HCT116 (cell line): ENCODE measurements around the gene MYADML2. TPM values are rescaled to one million over a fixed set of nuclear protein-coding genes. Genes with fewer than 3 reads are reported as not detected.

Experiments
- ATAC-seq: fragments of 200-7000 bp; cut with Tn5 transposase; 2 replicates; pipeline ENCODE4 v1.9.1; 2020; ENCODE audit warnings: mild to moderate bottlenecking, moderate library complexity
- BruUV-seq: library from RNA; stranded (reverse); fragments of 400-500 nt; replicated peaks from 2 replicates; lab custom pipeline; 2021; lab: Mats Ljungman, UMichigan
- CTCF ChIA-PET: fragments of 300-600 bp; sonication (Branson Sonifier 250); formaldehyde crosslinking; loops from one replicate; lab custom pipeline; 2021; ENCODE audit warnings: antibody characterized with exemption; lab: Charles Lee
- POLR2A ChIA-PET: fragments of 300-600, 350-600 bp; sonication (Branson Sonifier 250); formaldehyde crosslinking; loops from one replicate; lab custom pipeline; 2021; ENCODE audit warnings: antibody characterized with exemption; lab: Charles Lee
- RAD21 ChIA-PET, 2 experiments: fragments of 300-600 bp; sonication (Branson Sonifier 250); formaldehyde crosslinking; loops; one replicate each; lab custom pipeline; 2023; ENCODE audit warnings: low total read pairs in 2 of 2; ENCODE audit not compliant: uncharacterized antibody in 2 of 2, unreplicated experiment in 2 of 2, low non-redundant PET in 1 of 2; lab: Charles Lee
- DNase-seq: peaks from one replicate; pipeline ENCODE4 v3.0.0-alpha.2; 2010; ENCODE audit warnings: low read depth, low spot score
- H2AFZ ChIP-seq: fragments of 200-600 bp; shearing (Covaris generic), sonication (generic); 2 replicates; pipeline ENCODE4 v1.6.1; 2017; ENCODE audit warnings: low read depth, mixed run types, mixed read lengths, antibody characterized with exemption, low read length; ENCODE audit not compliant: poor library complexity, severe bottlenecking
- H3K27ac ChIP-seq: 2 replicates; pipeline ENCODE4 v1.5.1; 2012; ENCODE audit warnings: low read depth, low read length
- H3K27me3 ChIP-seq: fragments of 200-600 bp; sonication (generic); 2 replicates; pipeline ENCODE4 v1.6.1; 2016; ENCODE audit warnings: mixed run types, low read length, mixed read lengths; ENCODE audit not compliant: insufficient read depth
- H3K36me3 ChIP-seq, 2 experiments: fragments of 200-500 bp in 1 of 2; fragments of 200-600 bp in 1 of 2; sonication (Bioruptor generic) in 1 of 2; sonication (generic) in 1 of 2; 2 replicates each; pipeline versions ENCODE4 v1.5.1 to v1.6.1; 2014 to 2016; ENCODE audit warnings: low read length in 2 of 2, inconsistent platforms in 1 of 2, mixed read lengths in 1 of 2, mixed run types in 1 of 2; ENCODE audit not compliant: insufficient read depth in 2 of 2, control insufficient read depth in 1 of 2
- H3K4me1 ChIP-seq, 2 experiments: fragments of 200-600 bp in 1 of 2; sonication (generic) in 1 of 2; 2 replicates each; pipeline versions ENCODE4 v1.5.1 to v1.6.1; 2012 to 2017; ENCODE audit warnings: low read length in 2 of 2, inconsistent platforms in 1 of 2, mild to moderate bottlenecking in 1 of 2, mixed read lengths in 1 of 2, mixed run types in 1 of 2, moderate library complexity in 1 of 2; ENCODE audit not compliant: insufficient read depth in 2 of 2, control insufficient read depth in 1 of 2
- H3K4me2 ChIP-seq: fragments of 200-600 bp; sonication (generic); 2 replicates; pipeline ENCODE4 v1.6.1; 2017; ENCODE audit warnings: mixed run types, low read length, mixed read lengths
- H3K4me3 ChIP-seq, 2 experiments: fragments of 200-600 bp in 1 of 2; sonication (generic) in 1 of 2; replicated peaks in 1 of 2; 2 replicates each; pipeline ENCODE4 v1.5.1; 2011 to 2016; ENCODE audit warnings: low read length in 2 of 2, control low read depth in 1 of 2, low read depth in 1 of 2, mild to moderate bottlenecking in 1 of 2, mixed read lengths in 1 of 2, mixed run types in 1 of 2
- H3K79me2 ChIP-seq: fragments of 200-600 bp; sonication (generic); 2 replicates; pipeline ENCODE4 v1.6.1; 2017; ENCODE audit warnings: mild to moderate bottlenecking, mixed run types, low read length, moderate library complexity, mixed read lengths; ENCODE audit not compliant: insufficient read depth
- H3K9ac ChIP-seq: fragments of 200-600 bp; sonication (generic); 2 replicates; pipeline ENCODE4 v1.6.1; 2016; ENCODE audit warnings: low read length, mixed read lengths
- H3K9me2 ChIP-seq: fragments of 200-600 bp; sonication (generic), shearing (Covaris generic); 2 replicates; pipeline ENCODE4 v1.6.1; 2017; ENCODE audit warnings: mixed run types, mild to moderate bottlenecking, moderate library complexity; ENCODE audit not compliant: insufficient read depth
- H3K9me3 ChIP-seq, 2 experiments: fragments of 200-500 bp in 1 of 2; fragments of 200-600 bp in 1 of 2; sonication (Bioruptor generic) in 1 of 2; sonication (generic) in 1 of 2; 2 replicates each; pipeline ENCODE4 v1.6.1; 2014 to 2017; ENCODE audit warnings: low read length in 2 of 2, mixed read lengths in 2 of 2, inconsistent platforms in 1 of 2, low read depth in 1 of 2, mild to moderate bottlenecking in 1 of 2, mixed run types in 1 of 2, moderate library complexity in 1 of 2; ENCODE audit not compliant: control insufficient read depth in 1 of 2, insufficient read depth in 1 of 2
- H4K20me1 ChIP-seq: fragments of 200-600 bp; sonication (generic), shearing (Covaris generic); 2 replicates; pipeline ENCODE4 v1.6.1; 2017; ENCODE audit warnings: mixed run types, mild to moderate bottlenecking, moderate library complexity; ENCODE audit not compliant: insufficient read depth
- ATF3 ChIP-seq: IDR thresholded peaks from 2 replicates; pipeline ENCODE4 v1.6.1; 2012
- CBX3 ChIP-seq: IDR thresholded peaks from 2 replicates; pipeline ENCODE4 v1.6.1; 2012; ENCODE audit warnings: low read depth
- CTCF ChIP-seq, 3 experiments: fragments of 200-600 bp in 1 of 3; sonication (generic) in 1 of 3; IDR thresholded peaks in 2 of 3; conservative IDR thresholded peaks in 1 of 3; 2 replicates each; pipeline ENCODE4 v1.5.1; 2012 to 2017; ENCODE audit warnings: low read depth in 2 of 3, low read length in 2 of 3, antibody characterized with exemption in 1 of 3, borderline replicate concordance in 1 of 3, control low read depth in 1 of 3, mild to moderate bottlenecking in 1 of 3, mixed read lengths in 1 of 3, mixed run types in 1 of 3, moderate library complexity in 1 of 3; ENCODE audit not compliant: insufficient read depth in 1 of 3
- ELF1 ChIP-seq: IDR thresholded peaks from 2 replicates; pipeline ENCODE4 v1.6.1; 2012; ENCODE audit warnings: low read depth, borderline replicate concordance
- EZH2phosphoT487 ChIP-seq: fragments of 200-600 bp; IDR thresholded peaks from 2 replicates; pipeline ENCODE4 v1.6.1; 2018; ENCODE audit warnings: antibody characterized with exemption, borderline replicate concordance
- FOSL1 ChIP-seq: IDR thresholded peaks from 2 replicates; pipeline ENCODE4 v1.6.1; 2012; ENCODE audit warnings: low read depth
- MAX ChIP-seq: IDR thresholded peaks from 2 replicates; pipeline ENCODE4 v1.6.1; 2012
- POLR2A ChIP-seq: IDR thresholded peaks from 2 replicates; pipeline ENCODE4 v1.7.0; 2011; ENCODE audit warnings: borderline replicate concordance; ENCODE audit not compliant: insufficient read depth, insufficient read length; ENCODE audit errors: extremely low read depth
- RAD21 ChIP-seq: IDR thresholded peaks from 2 replicates; pipeline ENCODE4 v1.6.1; 2012; ENCODE audit warnings: low read depth, mild to moderate bottlenecking
- REST ChIP-seq: IDR thresholded peaks from 2 replicates; pipeline ENCODE4 v1.6.1; 2012; ENCODE audit warnings: low read depth
- SIN3A ChIP-seq: IDR thresholded peaks from 2 replicates; pipeline ENCODE4 v1.6.1; 2012; ENCODE audit warnings: low read depth
- YY1 ChIP-seq: IDR thresholded peaks from 2 replicates; pipeline ENCODE4 v1.6.1; 2011; ENCODE audit warnings: low read length, low read depth, moderate library complexity, mild to moderate bottlenecking; ENCODE audit not compliant: insufficient replicate concordance; ENCODE audit errors: extremely low read depth
- ZBTB33 ChIP-seq: IDR thresholded peaks from 2 replicates; pipeline ENCODE4 v1.6.1; 2011; ENCODE audit warnings: mild to moderate bottlenecking, low read length, moderate library complexity; ENCODE audit not compliant: insufficient replicate concordance; ENCODE audit errors: extremely low read depth
- ZFX ChIP-seq: fragments of 450-650 bp; IDR thresholded peaks from 2 replicates; pipeline ENCODE4 v1.6.1; 2017
- intact Hi-C: fragments of 100-400 bp; cut with micrococcal nuclease; formaldehyde crosslinking; loops from 2 replicates; pipeline ENCODE4 v1.10.0; 2022
- total RNA-seq: library from RNA; stranded (reverse); gene quantifications from one replicate; pipeline ENCODE4 v1.2.1, GENCODE V29; 2021; ENCODE audit not compliant: unreplicated experiment

The MYADML2 gene
- total RNA-seq, 1 experiment from 2014 or later = not detected

- DNase-seq (no peak), ATAC-seq (no peak)
- TF ChIP-seq ZBTB33 (no peak), FOSL1 (no peak), SIN3A (no peak), CBX3 (no peak), ZFX (no peak), CTCF (IDR thresholded peaks at IDR 0.05 in 2 of 3, conservative IDR thresholded peaks at IDR 0.05 in 1 of 3; ENCODE audit: borderline replicate concordance in 1 of 3, insufficient read depth in 1 of 3, low read depth in 2 of 3, low read length in 2 of 3) (no peak), ELF1 (no peak), RAD21 (no peak), POLR2A (no peak), YY1 (no peak), EZH2phosphoT487 (no peak), MAX (no peak), ATF3 (no peak), REST (no peak)
- H3K9me3 ChIP-seq = no peaks in the 10 kb centered on the region
- peak overlapping the region; percentile 66 for H3K4me2 ChIP-seq
- H3K4me3 ChIP-seq = peak overlapping the region; percentile 3 to 5; a peak in 1 of 4 replicates
- H3K9me2 ChIP-seq = no peaks in the 10 kb centered on the region
- intact Hi-C loops = loop anchor here (1.0 to 5.0 kb wide), 2 partner anchors 21 to 110 kb away; partner anchors contain the start of genes ALYREF, ANAPC11, CENPX and LRRC45
- H3K27me3 ChIP-seq = no peaks in the 10 kb centered on the region
- RAD21 ChIA-PET = interaction anchor here in 1 of 2 experiments (1.3 kb wide), 1 partner anchor 14 kb away, joined by 3 read pairs; no protein-coding TSS in a partner anchor
- 0 out of 2 replicates have a peak overlapping the region, but pooled peaks have one; percentile 27 for H3K9ac ChIP-seq
- no TSS peak for BruUV-seq
- POLR2A ChIA-PET = no interaction called here
- H4K20me1 ChIP-seq = no peaks in the 10 kb centered on the region
- H3K27ac ChIP-seq = peak overlapping the region; percentile 60
- peaks cover 21 to 42% of the 10 kb centered on the region in 2 experiments for H3K36me3 ChIP-seq
- peaks cover 39 to 53% of the 10 kb centered on the region in 2 experiments for H3K4me1 ChIP-seq
- H3K79me2 ChIP-seq = peaks cover 33% of the 10 kb centered on the region
- no peak overlapping the region for H2AFZ ChIP-seq
- CTCF ChIA-PET = interaction anchor here (1.2 to 1.8 kb wide), 2 partner anchors 15 to 110 kb away, joined by 3 to 9 read pairs; partner anchors contain the start of genes CENPX and LRRC45
Observed at GRCh38 chr17:81911969-81912368, 35.1 kb downstream of the MYADML2 start.
